ENCODE data around the gene KLF16.

DNA sequence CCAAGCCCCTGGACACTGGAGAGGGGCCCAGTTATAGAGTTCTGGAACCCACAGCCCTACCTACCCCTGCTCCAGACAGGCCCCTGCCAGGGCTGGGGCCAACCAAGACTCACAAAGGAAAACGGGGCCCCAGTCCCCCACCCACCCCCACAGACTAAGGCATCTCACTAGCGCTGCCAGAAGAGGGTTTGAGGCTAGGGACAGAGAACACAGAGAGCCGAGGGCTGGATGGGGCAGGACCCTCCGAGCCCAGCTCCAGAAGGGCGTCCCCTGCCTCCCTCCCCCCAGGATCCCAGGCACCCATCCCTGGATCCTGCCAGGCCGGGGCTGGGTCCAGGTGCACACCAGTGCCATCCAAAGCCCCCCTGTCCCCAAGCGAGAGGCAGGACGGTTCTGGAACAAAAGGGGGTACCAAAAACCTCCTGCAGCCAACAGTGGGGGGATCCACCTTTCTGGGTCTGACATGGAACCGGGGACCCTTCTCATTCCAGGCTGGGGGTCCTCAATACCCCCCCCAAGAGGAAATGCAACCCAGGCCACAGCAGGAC lies 10.7 kb downstream of the KLF16 start:
- TF ChIP-seq, protein P1, sequence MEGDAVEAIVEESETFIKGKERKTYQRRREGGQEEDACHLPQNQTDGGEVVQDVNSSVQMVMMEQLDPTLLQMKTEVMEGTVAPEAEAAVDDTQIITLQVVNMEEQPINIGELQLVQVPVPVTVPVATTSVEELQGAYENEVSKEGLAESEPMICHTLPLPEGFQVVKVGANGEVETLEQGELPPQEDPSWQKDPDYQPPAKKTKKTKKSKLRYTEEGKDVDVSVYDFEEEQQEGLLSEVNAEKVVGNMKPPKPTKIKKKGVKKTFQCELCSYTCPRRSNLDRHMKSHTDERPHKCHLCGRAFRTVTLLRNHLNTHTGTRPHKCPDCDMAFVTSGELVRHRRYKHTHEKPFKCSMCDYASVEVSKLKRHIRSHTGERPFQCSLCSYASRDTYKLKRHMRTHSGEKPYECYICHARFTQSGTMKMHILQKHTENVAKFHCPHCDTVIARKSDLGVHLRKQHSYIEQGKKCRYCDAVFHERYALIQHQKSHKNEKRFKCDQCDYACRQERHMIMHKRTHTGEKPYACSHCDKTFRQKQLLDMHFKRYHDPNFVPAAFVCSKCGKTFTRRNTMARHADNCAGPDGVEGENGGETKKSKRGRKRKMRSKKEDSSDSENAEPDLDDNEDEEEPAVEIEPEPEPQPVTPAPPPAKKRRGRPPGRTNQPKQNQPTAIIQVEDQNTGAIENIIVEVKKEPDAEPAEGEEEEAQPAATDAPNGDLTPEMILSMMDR (IDR thresholded peaks at IDR 0.05; ENCODE audit: low read length), result no peak
- no peak for TF ChIP-seq EZH2 (IDR thresholded peaks at IDR 0.05; ENCODE audit: borderline replicate concordance, low read length)

Measured in OCI-LY1 (cell line).